Ectodermal cell (in vitro differentiated cells): ENCODE results near the gene KSR1.
"Not testable (repeated sequence)": the region's sequence is repeated elsewhere in the genome, so short reads cannot be mapped to it uniquely, and the experiment has no call there.

Experiments used
- H3K27ac ChIP-seq: 2 replicates; pipeline ENCODE4 v1.7.0; 2013; ENCODE audit warnings: mild to moderate bottlenecking, low read depth, low read length; ENCODE audit not compliant: insufficient read depth, poor library complexity, severe bottlenecking
- H3K27me3 ChIP-seq: 2 replicates; pipeline ENCODE4 v1.7.0; 2013; ENCODE audit warnings: mild to moderate bottlenecking, low read length; ENCODE audit not compliant: insufficient read depth, control insufficient read depth, poor library complexity, severe bottlenecking
- H3K36me3 ChIP-seq: one replicate; pipeline ENCODE4 v1.7.0; 2013; ENCODE audit warnings: low read length; ENCODE audit not compliant: control insufficient read depth, insufficient read depth
- H3K4me1 ChIP-seq: one replicate; pipeline ENCODE4 v1.7.0; 2013; ENCODE audit warnings: low read length; ENCODE audit not compliant: control insufficient read depth, insufficient read depth
- H3K4me3 ChIP-seq: 2 replicates; pipeline ENCODE4 v1.7.0; 2013; ENCODE audit warnings: low read depth, low read length, control low read depth; ENCODE audit not compliant: insufficient read depth
- H3K9me3 ChIP-seq: 2 replicates; pipeline ENCODE4 v1.7.0; 2013; ENCODE audit warnings: mild to moderate bottlenecking, low read length, moderate library complexity; ENCODE audit not compliant: control insufficient read depth
- WGBS, 2 experiments: methylation state at CpG; one replicate each; pipeline ENCODE4 v1.1.7; 2013; ENCODE audit warnings: missing lambda C conversion rate in 2 of 2; 5-methylcytosine and 5-hydroxymethylcytosine counted together

The KSR1 gene

GRCh38 chr17:27663936-27664605 lies 207.8 kb downstream of the KSR1 start:
- no peaks in the 10 kb centered on the region for H3K36me3 ChIP-seq
- H3K27me3 ChIP-seq = no peaks in the 10 kb centered on the region
- no peaks in the 10 kb centered on the region for H3K4me1 ChIP-seq
- WGBS, 2 experiments = 87 to 90% methylated on average over 8 of the region's 8 CpGs
- H3K9me3 ChIP-seq = no peaks in the 10 kb centered on the region
- H3K4me3 ChIP-seq = no peak overlapping the region
- no peak overlapping the region for H3K27ac ChIP-seq

GRCh38 chr17:27664606-27664965 lies 208.3 kb downstream of the KSR1 start:
- Histone ChIP-seq H3K36me3 (no peaks in the 10 kb centered on the region), H3K27me3 (no peaks in the 10 kb centered on the region), H3K4me3 (no peak overlapping the region), H3K27ac (no peak overlapping the region), H3K9me3 (no peaks in the 10 kb centered on the region), H3K4me1 (no peaks in the 10 kb centered on the region)
- 93 to 95% methylated on average over 2 of the region's 2 CpGs for WGBS, 2 experiments

- Histone ChIP-seq H3K36me3 (no peaks in the 10 kb centered on the region), H3K27me3 (no peaks in the 10 kb centered on the region), H3K9me3 (no peaks in the 10 kb centered on the region), H3K4me1 (no peaks in the 10 kb centered on the region), H3K4me3 (no peak overlapping the region), H3K27ac (no peak overlapping the region)
- WGBS, 2 experiments = 95 to 96% methylated on average over 4 of the region's 4 CpGs
These were observed 209.3 kb downstream of the KSR1 start for GRCh38 chr17:27665549-27665948.

GRCh38 chr17:27666270-27666669 lies 210.0 kb downstream of the KSR1 start:
- H3K36me3 ChIP-seq, H3K27ac ChIP-seq, H3K4me3 ChIP-seq, H3K4me1 ChIP-seq, H3K27me3 ChIP-seq, H3K9me3 ChIP-seq: not testable (repeated sequence)
- WGBS, 2 experiments = 82 to 86% methylated on average over 6 of the region's 6 CpGs

GRCh38 chr17:27666831-27667560 lies 210.7 kb downstream of the KSR1 start:
- Histone ChIP-seq H3K36me3 (no peaks in the 10 kb centered on the region), H3K4me3 (no peak overlapping the region), H3K27ac (no peak overlapping the region), H3K27me3 (no peaks in the 10 kb centered on the region), H3K9me3 (no peaks in the 10 kb centered on the region), H3K4me1 (no peaks in the 10 kb centered on the region)
- WGBS, 2 experiments = 91% methylated on average over 11 of the region's 11 CpGs

- Histone ChIP-seq H3K36me3 (no peaks in the 10 kb centered on the region), H3K27me3 (no peaks in the 10 kb centered on the region), H3K4me3 (no peak overlapping the region), H3K4me1 (no peaks in the 10 kb centered on the region), H3K27ac (no peak overlapping the region), H3K9me3 (no peaks in the 10 kb centered on the region)
- WGBS, 2 experiments = 92 to 93% methylated on average over 12 of the region's 12 CpGs
These were observed 211.6 kb downstream of the KSR1 start for GRCh38 chr17:27667656-27668487.

GRCh38 chr17:27668488-27668823 lies 212.2 kb downstream of the KSR1 start:
- Histone ChIP-seq H3K9me3 (no peaks in the 10 kb centered on the region), H3K27me3 (no peaks in the 10 kb centered on the region)

GRCh38 chr17:27669136-27669535 lies 212.9 kb downstream of the KSR1 start:
- no peak overlapping the region for H3K4me3 ChIP-seq
- H3K36me3 ChIP-seq = no peaks in the 10 kb centered on the region
- no peak overlapping the region for H3K27ac ChIP-seq
- no peaks in the 10 kb centered on the region for H3K27me3 ChIP-seq
- no peaks in the 10 kb centered on the region for H3K4me1 ChIP-seq
- no peaks in the 10 kb centered on the region for H3K9me3 ChIP-seq
- WGBS, 2 experiments = 91 to 92% methylated on average over 7 of the region's 7 CpGs

More at GRCh38 chr17:27668488-27668823, 212.2 kb downstream of the KSR1 start:
- Histone ChIP-seq H3K27ac (no peak overlapping the region), H3K4me1 (no peaks in the 10 kb centered on the region), H3K4me3 (no peak overlapping the region), H3K36me3 (no peaks in the 10 kb centered on the region)
- WGBS, 2 experiments = 67 to 71% methylated on average over 2 of the region's 2 CpGs

GRCh38 chr17:27669850-27670249 lies 213.6 kb downstream of the KSR1 start:
- H3K9me3 ChIP-seq = no peaks in the 10 kb centered on the region
- H3K27me3 ChIP-seq = no peaks in the 10 kb centered on the region
- H3K4me3 ChIP-seq = no peak overlapping the region
- no peak overlapping the region for H3K27ac ChIP-seq
- no peaks in the 10 kb centered on the region for H3K36me3 ChIP-seq
- 90% methylated on average over 5 of the region's 5 CpGs for WGBS, 2 experiments
- H3K4me1 ChIP-seq = no peaks in the 10 kb centered on the region
